DMS153 treated with DMSO at 0.1 percent for 48 hours (cell line): ENCODE data around the gene HS1BP3.
A peak's percentile ranks its signal among the peaks of the same experiment; 100 is the strongest.

ENCODE experiments used
- DNase-seq: peaks from one replicate; lab custom pipeline; 2025; ENCODE audit not compliant: unreplicated experiment; lab: John Stamatoyannopoulos, UW

The HS1BP3 gene

DNA sequence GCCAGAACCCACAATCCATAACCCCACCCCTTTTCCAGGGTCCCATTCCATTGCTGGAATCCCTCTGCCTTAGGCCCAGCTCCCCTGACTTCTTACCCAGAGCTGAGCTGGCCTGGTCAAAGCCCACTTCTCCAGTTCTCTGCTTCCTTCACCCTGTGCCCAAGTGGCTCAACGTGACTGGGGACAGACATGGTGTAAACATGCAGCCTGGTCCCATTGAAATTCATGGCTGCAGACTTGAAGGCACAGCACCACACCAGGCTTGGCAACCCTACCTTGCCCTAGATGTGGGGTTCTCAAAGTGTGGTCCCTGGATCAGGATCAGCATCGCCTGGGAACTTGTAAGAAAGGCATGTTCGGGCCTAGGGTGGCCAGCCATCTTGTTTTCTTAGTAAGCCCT is 3.7 kb downstream of the HS1BP3 start:
- no peak for DNase-seq

DNA sequence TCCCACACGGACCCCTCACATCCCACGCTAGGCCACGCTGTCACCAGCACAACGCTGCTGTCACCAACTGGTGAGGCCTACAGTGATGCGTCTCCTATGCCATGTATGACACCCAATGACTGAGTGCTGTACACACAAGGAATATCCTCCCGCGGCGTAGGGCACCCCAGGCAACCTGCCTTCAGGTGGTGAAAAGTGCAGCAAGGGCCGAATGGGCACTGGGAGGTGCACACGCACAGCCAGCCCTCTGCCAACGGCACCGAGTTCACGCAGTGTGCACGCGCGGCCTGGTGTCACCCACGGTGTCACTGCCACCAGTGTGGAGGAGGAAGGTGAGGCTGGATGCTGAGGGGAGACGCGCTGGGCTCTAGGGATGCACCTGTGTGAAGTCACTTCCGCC is 4.5 kb downstream of the HS1BP3 start:
- no peak for DNase-seq

DNA sequence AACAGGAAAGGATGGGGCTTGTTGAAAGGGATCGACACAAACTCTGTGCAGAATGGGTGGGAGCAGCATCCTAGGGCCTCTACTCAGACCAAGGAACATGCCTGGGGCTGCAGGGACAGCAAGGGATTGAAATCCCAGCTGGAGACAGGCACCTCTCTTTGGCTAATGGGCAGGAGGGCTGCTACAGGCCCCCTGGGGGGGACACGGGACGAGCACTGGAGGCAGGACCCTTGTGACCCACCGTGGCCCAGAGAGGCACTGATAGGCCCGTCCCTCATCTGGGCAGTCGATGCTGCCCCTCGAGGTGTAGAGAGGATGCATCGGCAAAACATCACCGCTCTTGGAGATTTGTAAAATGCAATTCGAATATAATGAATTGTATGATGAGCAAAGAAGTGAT is 5.1 kb downstream of the HS1BP3 start:
- DNase-seq = no peak

DNA sequence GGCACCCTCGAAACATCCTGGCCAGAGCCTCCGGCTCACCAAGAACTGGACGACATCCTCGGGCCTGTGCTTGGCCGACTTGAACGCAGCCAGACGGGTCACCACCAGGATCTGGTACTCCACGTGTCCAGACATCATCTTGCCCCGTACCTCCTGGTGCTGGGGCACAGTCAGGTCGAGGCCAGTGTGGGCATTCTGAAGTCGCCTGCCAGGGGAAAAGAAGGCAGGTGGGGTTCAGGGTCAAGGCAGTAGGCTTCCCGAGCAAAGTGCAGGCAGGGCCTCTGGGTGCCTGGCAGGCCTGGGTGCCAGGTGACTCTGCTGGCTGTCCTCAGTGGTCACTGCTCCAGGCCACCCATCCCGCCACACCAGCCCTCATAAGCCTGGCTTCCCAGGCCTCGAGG is 5.6 kb downstream of the HS1BP3 start:
- no peak for DNase-seq

DNA sequence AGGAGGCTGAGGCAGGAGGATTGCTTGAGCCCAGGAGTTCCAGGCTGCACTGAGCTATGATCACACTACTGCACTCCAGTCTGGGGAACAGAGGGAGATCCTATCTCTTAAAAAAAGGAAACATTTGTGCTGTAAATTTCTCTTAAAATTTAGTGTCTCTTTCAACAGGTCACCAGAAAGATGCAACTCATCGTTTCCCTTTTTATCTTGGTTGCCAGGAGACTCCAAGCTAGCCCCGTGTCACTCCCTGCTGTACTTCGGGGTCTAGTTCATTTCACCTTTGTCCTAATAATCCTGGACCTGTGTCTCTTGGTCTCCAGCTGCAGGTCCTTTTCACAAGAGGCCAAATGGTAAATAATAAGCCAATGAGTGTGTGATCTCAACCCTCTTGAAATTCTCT is 7.1 kb downstream of the HS1BP3 start:
- DNase-seq = no peak

DNA sequence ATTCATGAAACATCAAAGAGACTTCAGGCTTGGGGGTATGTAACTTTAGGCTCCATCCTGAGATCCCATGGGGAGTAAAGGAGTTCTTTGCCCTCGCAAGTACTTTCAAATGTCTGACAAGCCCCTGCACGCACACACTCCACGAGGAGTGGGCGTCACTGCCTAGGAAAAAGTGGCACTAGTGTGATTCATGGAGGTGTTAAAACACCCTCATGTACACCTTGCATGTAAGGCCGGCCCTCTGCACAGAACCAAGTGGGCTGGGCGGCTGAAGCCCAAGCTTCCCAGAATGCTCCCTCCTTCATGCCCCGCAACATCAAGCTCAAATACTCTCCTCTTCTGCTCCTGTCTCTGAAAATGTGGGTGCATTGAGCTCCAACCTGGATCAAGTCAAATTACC is 7.8 kb downstream of the HS1BP3 start:
- no peak for DNase-seq

DNA sequence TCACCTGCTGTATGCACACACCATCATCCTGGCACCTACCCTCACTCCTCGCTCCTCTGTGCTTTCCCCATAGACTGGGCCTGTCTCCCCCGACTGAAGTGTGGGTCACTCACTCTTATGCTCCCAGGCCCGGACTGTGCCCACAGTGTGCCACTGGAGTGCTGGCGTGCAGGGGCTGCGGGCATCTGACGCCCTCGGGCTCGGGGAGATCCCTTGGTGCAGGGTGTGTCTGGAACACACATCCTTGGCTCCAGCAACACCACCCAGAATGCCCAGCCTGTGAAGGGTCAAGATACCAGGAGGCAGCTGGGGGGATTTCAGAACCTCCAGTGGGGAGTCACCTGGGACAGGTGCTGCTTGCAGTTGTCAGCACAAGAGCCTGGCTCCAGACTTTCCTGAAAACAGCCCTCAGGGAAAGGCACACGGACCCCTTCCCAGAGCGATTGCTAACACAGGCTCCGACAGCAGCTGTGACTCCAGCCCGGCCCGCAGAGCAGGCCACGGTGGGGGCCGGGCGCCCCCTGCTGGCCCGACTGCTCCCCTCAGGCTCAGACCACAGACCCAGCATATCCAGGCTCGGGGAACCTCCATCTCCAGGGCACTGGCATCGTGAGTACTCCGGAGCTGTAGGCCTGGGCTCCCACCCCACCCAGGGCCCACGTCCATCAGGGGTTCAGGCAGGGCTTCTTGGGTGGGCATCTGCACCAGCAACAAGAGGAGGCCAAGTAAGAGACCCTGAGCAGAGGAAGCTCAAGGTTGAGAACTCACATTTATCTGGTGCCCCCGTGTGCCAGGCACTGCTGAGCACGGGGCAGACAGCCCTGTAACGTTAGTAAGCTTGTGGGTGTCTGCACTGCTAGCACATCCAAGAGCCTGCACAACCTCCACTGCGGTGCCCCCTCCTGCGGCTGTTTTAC is 8.6 kb downstream of the HS1BP3 start:
- DNase-seq = peak; percentile 22

DNA sequence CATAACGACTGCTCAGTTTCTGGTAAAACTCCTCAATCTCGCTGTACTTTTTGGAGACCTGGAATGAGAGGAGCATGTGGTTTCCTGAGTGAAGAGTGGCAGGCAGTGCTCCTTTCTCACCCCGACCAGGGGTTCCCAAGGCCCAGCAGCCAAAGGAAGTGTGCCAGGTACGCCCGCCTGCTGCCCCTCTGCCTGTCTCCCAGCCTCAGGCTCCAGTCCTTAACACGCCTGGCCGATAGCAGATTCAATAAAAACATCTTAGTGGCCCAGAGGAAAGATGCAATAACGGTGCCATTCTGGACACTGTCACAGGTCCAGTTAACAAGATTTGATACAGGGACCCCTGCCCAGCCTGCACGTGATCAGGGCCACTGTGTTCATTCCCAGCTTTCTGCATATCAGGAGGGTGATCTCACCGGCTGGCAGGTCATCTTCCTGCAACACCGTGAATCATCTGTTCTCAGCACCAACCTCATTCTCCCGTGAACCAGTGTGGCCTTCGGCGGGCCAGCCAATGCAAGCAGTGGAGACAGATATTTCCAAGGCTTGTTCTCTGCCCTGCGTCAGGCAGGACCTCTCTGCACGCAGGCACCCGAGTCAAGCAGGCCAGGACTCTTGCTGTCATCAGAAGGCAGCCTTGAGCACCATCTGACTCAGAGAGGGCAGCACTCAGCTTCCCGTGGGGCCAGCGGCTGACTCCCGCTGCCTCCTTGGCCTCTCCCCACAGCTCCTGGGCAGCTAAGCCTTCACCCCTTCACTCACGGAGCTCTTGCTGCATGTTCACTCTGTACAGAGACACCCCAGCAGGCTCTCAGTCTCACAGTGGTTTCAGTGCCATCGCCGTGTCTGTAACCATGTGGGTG is 9.5 kb downstream of the HS1BP3 start:
- no peak for DNase-seq

DNA sequence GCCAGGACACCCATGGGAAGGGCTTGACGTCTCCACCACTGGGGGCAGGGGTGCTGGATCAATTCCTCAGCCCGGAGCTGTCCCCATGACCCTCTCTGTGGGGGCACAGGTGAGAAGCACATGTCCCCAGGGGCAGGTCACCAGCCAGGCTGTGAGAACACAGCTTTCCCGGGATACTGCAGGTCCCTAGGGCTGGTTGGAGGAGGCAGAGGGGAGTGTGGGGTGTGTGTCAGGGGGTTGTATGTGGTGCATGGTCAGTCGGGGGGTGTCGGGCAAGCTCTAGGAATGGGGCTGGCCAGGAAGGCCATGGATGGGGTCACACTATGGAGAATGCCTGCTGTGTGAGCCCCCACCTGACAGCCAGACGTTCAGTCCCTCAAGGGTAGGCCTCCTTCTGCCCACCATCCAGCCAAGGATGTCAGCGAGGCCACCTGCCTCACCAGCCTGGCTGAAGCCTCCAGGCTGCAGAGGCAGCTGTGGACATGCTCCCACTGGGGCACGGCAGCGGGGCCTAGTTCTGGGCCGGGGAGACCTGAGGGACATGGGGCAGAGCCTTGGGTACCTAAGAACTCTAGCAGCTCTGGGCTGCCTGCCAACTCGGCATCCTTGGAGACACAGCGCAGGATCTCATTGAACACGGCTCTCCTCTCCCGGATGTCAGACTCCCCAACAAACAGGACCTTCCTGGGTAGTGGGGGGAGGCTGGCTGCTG is 10.3 kb downstream of the HS1BP3 start:
- no peak for DNase-seq

DNA sequence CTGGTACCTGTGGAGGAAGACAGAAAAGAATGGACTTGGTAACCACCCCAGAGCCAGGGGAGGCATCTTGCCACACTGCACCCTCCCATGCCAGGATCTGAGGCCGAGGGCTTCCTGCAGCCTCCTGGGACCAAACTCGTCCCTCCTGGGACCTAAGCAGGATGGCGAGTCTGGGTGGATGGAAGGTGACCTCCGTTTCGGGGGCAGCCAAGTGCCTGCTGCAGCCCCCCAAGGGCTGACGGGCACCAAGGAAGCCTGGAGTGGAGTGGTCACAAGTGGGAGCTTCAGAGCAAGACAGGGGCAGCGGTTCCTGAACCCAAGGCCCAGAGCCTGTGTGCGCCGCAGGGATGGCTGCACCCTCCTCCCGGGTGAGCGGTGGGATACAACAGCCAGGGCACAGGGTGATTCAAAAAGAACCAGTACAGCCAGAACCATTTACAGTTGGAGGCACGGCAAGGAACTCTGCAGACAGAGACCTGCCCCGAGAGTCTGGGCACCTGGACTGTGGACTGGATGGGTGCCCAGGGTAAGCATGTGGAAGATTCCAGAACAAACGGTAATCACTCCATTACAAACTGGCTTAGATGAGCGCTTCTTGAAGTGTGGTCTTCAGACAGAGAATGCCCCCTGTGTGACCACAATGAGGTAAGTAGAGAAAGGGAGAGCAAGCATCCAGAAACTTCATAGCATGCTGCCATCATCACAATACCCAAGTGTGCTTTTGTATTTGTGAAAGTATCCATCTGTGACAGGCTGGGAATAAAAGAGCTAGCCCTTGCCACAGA is 12.1 kb downstream of the HS1BP3 start:
- DNase-seq = no peak

DNA sequence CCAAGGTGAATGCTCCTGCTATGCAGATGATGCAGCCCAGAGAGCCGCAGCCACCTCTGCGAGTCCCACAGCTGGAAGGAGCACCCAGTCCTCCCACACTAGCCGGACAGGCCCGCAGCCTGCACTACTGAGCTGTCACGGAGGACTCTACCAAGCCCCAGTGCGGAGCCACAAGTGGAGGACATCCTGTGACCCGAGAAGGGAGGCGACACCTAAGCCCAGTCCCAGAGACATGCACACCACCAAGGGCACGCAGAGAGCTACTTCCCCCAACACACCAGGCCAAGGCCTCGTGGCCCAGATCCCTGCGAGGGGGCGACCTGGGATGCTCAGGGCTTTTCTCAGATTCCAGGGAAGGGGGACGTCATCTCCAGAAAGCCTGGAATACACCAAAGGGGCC is 12.9 kb downstream of the HS1BP3 start:
- no peak for DNase-seq

DNA sequence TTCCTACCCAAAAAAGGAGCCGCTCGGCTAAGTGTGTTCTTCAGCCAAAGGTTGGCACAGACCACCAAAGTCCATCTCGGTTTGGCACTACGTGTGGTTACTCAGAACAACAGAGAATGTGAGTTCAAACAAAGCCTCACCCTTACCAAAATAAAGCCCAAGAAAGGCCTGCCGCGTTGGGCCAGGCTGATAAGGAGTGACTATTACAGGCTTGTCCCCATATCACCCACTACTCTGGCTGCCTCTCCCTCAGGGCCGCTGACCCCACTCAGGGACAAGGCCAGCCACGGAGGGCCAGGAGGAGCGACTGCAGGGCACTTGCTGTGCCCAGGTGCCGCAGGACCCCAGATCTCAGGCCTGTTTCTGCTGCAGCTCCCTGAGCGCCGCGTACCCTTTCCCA is 13.8 kb downstream of the HS1BP3 start:
- no peak for DNase-seq

DNA sequence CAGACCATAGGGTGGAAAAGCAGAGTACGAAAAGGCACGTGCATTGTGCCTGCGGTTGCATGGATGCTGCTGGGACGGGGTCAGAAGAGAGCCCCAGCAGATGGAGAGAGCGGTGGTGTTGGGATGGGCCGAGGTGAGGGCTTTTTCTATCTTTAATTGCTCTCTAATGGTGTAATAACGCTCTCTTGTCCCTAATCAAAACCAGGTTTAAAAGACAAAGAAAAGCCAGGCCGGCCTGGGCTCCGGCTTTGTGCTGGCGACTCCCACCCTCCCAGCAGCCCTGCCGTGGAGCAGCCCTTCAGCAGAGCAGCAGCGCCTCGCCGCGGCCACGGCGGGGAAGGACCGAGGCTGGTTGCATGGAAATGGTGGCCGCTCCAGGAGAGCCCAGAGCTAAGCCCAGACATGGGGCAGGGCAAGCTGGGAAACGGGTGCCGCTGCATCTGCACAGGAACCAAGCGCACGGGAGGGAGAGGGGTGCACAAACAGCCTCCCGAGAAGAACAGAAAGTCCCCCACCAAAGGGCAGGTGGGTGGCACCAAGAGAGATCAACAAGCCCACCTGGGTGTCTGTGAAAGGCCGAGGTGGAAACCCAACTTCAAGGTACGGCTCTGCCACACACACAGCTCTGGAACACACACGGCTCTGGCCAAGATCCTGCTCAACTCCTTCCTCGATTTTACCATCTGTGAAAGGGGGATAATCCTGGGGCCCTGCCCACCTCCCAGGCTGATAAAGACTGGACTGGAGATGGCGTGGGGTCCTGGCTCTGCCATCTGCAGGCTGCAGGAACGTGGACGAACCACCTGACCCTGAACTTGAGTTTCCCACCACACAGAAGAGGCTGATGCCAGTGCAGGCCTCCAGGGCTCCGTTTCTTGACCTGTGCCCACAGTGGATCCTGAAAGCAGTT is 15.0 kb downstream of the HS1BP3 start:
- DNase-seq = peak; percentile 44

DNA sequence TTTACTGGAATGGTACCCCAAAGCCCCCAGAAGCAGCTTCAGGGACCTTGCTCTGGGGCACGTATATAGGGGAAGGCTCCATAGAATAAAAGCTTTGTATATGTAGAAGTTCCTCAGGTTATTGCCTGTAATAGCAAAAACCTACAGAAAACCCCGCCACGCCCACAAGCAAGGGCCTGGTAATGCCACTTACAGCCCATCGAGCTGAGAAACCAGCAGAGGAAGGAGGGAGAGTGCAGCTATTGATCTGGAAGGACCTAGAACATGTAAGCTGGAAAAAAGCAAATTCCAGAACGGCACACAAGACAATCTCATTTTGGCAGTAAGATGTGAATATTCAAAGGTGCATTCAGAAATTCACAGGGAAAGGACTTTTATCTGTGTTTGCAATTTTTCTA is 15.8 kb downstream of the HS1BP3 start:
- peak; percentile 11 for DNase-seq

DNA sequence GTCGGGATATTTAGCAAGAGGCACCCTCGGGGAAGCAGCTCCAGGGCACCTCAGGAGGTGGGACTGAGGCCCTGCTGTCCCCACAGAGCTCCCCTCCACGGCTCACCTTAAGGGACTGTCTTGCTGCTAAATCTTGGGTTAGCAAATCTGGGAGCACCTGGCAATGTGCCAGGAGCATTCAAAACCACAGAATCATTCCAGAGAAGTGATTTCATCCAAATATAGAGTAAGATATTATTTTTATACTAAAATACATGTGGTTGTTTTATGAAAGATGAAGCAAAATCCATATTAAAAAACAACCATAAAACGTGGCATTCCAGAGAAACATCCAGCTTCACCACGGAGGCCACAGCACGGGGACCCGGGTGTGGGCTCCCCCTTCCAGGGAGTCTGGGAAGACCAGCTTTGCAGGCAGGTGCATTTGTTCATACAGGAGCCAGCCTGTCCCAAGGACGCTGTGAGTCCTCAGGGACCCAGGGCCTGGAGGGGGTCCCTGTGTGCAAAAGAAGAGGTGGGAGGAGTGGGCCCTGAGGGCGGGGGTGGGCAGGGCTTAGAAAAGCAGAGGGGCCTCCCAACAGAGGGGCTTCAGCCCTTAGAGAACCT is 16.3 kb downstream of the HS1BP3 start:
- DNase-seq = no peak

DNA sequence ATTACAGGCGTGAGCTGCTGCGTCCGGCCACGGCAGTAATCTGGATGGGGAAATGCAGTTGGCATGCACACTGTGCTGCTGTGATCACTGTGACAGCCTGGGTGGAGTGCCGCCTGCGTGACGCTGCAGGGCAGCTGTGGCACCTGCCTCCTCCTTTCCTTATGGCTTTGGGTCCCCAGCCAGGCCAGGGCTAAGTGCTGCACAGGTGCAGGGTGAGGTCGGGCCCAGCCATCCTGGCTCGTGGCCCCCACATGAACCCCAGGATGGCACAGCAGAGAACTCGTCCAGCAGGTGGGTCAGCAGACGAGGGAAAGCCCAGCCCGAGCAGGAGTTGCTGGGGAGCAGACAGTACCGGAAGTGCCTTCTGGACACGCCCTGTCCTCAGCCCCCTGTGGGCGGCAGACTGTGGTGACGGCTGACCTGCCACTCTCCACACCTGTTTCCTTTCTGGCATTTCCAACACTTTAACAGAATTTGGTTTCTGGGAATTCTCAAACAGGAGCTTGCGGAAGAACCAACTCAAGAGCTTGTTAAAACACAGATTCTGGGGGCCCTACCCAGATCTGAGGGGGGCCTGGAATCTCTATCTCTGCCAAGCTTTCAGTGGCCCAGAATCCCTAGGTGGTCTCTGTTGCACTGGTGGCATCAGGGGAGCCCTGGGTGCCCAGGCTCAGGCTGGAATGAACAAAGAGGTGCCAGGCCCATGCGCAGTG is 16.9 kb downstream of the HS1BP3 start:
- DNase-seq = peak; percentile 39

DNA sequence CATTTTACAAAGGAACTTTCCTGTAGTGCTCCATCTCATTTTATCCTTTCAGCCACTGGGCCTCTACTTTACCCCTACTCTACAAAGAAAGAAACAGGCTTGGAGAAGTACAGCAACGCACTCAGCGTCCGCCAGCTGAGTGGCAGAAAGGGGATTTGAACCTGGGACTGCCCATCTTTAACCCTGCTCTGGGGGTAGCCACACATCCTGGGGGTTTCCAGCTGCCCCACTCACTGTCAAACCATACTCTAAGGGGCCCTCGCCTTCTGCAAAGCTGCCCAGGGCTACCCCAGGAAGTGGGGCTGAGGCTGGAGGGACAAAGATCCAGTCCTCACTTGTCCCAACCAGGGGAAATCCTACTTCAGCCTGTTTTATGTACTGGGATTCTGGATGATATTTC is 17.9 kb downstream of the HS1BP3 start:
- DNase-seq = no peak

DNA sequence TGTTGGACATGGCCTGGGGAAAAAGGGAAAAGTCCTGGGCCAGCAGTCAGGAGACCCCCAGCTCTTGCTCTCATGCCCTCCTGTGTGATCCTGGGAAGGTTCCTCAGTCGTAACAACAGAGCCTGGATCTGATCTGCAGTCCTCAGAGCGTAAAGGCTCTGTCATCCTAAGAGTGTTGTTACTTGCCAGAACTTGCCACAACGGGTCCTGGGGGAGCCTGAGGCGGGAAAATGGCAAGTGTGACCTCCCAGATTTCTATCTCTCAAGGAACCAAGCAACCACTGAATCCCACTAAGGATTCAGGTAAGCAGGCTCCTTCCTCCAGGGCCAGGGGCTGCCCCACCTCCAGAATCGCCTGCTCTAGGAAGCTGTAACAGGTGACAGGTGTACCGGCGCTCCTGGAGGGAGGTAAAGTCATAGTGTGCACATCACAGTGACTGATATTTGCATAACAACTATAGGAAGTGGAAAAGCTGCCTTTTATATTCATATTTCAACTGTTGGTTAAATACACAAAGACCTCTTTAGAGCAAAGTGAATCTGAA is 18.4 kb downstream of the HS1BP3 start:
- DNase-seq = no peak
